Prostate gland (tissue), 2 donors: ENCODE data around the gene EFCC1.

ENCODE experiments used
- CTCF ChIP-seq, 4 experiments: fragments of 200-600 bp in 2 of 4; fragments of 450-650 bp in 2 of 4; sonication (generic) in 2 of 4; IDR thresholded peaks; 1 replicate in 3 of 4; 2 replicates in 1 of 4; pipeline ENCODE4 v1.5.1; 2016 to 2019; ENCODE audit warnings: antibody characterized with exemption in 4 of 4, mild to moderate bottlenecking in 2 of 4, moderate library complexity in 2 of 4
- POLR2AphosphoS5 ChIP-seq: sonication (generic); formaldehyde crosslinking; IDR thresholded peaks from one replicate; pipeline ENCODE4 v1.6.1; 2017; ENCODE audit warnings: antibody characterized with exemption

DNA sequence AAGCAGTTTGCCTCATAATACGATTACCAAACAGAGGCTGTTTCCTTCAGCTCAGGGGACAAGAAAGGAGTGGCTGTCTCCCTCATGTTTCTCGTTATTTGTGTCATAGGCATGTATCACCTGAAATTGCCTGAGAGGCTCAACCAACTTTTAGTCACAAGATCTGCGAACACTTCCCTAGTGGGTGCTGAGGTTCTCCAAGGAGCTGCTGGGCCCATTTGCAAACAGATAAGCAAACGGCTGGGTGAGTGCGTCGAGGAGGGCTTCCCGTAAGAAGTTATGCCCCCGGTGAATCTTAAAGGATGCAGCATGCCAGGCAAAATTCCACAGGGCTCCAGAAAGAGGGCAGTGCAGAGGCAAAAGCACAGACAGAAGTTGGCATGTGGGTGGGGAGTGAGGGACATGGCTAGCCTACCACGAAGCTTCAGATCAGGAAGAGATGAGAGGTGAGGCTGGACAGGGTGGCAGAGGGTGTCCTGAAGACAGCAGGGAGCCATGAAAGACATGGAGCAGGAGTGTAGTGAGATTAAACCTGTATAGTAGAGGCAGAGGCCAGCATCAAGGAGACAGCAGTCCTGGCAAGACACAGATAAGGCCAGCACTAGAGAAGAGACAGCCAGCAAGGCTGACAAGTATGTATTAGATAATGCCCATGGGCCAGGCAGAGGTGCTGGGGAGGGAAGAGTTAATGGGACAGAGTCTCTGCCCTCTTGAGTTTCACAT is 55.5 kb downstream of the EFCC1 start:
- no peak for TF ChIP-seq CTCF (IDR thresholded peaks at IDR 0.05)
- TF ChIP-seq POLR2AphosphoS5: peak; percentile 22
